CD14-positive monocyte (primary cell): ENCODE results near the gene AGPAT3. TPM values are rescaled to one million over a fixed set of nuclear protein-coding genes. Genes with fewer than 3 reads are reported as not detected.
A peak's percentile ranks its signal among the peaks of the same experiment; 100 is the strongest.

Source experiments
- DNase-seq, 3 donors: peaks; one replicate each; pipeline ENCODE4 v3.0.0-alpha.2; 2011 to 2022
- H2AFZ ChIP-seq: 2 replicates; pipeline ENCODE4 v1.6.0; 2012; ENCODE audit warnings: mild to moderate bottlenecking, low read depth, low read length, inconsistent platforms; ENCODE audit not compliant: insufficient read depth, poor library complexity, severe bottlenecking
- H3K27ac ChIP-seq, 2 donors: 1 replicate in 1 of 2; 2 replicates in 1 of 2; pipeline ENCODE4 v1.5.1; 2012 to 2013; ENCODE audit warnings: low read length in 2 of 2, control low read depth in 1 of 2, inconsistent platforms in 1 of 2, low read depth in 1 of 2, mild to moderate bottlenecking in 1 of 2
- H3K27me3 ChIP-seq, 2 donors: one replicate each; pipeline versions ENCODE4 v1.6.0 to v1.6.1; 2011 to 2013; ENCODE audit warnings: low read length in 2 of 2; ENCODE audit not compliant: control insufficient read depth in 2 of 2, insufficient read depth in 2 of 2
- H3K36me3 ChIP-seq, 2 donors: replicated peaks in 1 of 2; 1 replicate in 1 of 2; 2 replicates in 1 of 2; pipeline versions ENCODE4 v1.5.1 to v1.6.1; 2012 to 2013; ENCODE audit warnings: low read length in 2 of 2, control low read depth in 1 of 2, inconsistent platforms in 1 of 2, mild to moderate bottlenecking in 1 of 2; ENCODE audit not compliant: insufficient read depth in 2 of 2, control insufficient read depth in 1 of 2
- H3K4me1 ChIP-seq, 2 donors: 1 replicate in 1 of 2; 2 replicates in 1 of 2; pipeline versions ENCODE4 v1.5.1 to v1.6.1; 2012 to 2013; ENCODE audit warnings: low read length in 2 of 2, control low read depth in 1 of 2, inconsistent platforms in 1 of 2, mild to moderate bottlenecking in 1 of 2, moderate library complexity in 1 of 2; ENCODE audit not compliant: insufficient read depth in 2 of 2, control insufficient read depth in 1 of 2
- H3K4me2 ChIP-seq: replicated peaks from 2 replicates; pipeline ENCODE3; 2012; ENCODE audit warnings: low read length, moderate library complexity, mild to moderate bottlenecking; ENCODE audit not compliant: poor library complexity, severe bottlenecking; ENCODE audit errors: extremely low read depth
- H3K4me3 ChIP-seq, 3 experiments: fragments of 200-600 bp in 1 of 3; sonication (generic) in 1 of 3; replicated peaks in 1 of 3; 1 replicate in 2 of 3; 2 replicates in 1 of 3; pipeline ENCODE4 v1.5.1; 2011 to 2013; ENCODE audit warnings: low read length in 3 of 3, mild to moderate bottlenecking in 3 of 3, control low read depth in 2 of 3, low read depth in 2 of 3, inconsistent platforms in 1 of 3, moderate library complexity in 1 of 3
- H3K79me2 ChIP-seq: 2 replicates; pipeline ENCODE4 v1.6.0; 2012; ENCODE audit warnings: mild to moderate bottlenecking, control low read depth, inconsistent platforms, low read length, moderate library complexity; ENCODE audit not compliant: insufficient read depth
- H3K9ac ChIP-seq: 2 replicates; pipeline ENCODE4 v1.6.0; 2017; ENCODE audit warnings: low read length, mild to moderate bottlenecking; ENCODE audit not compliant: insufficient read depth, poor library complexity, severe bottlenecking
- H3K9me3 ChIP-seq, 2 donors: replicated peaks in 1 of 2; 1 replicate in 1 of 2; 2 replicates in 1 of 2; pipeline versions ENCODE4 v1.5.1 to v1.6.1; 2012 to 2013; ENCODE audit warnings: low read length in 2 of 2, control low read depth in 1 of 2; ENCODE audit not compliant: control insufficient read depth in 1 of 2, insufficient read depth in 1 of 2
- H4K20me1 ChIP-seq: 2 replicates; pipeline ENCODE4 v1.6.0; 2012; ENCODE audit warnings: mild to moderate bottlenecking, low read length, control low read depth, moderate library complexity; ENCODE audit not compliant: insufficient read depth
- H3K27ac Mint-ChIP-seq, 7 donors: one replicate each; pipeline ENCODE4 v1.8.0; 2020; ENCODE audit warnings: mild to moderate bottlenecking in 7 of 7, mixed read lengths in 7 of 7, moderate library complexity in 6 of 7, inconsistent platforms in 2 of 7
- H3K27me3 Mint-ChIP-seq, 3 donors: one replicate each; pipeline ENCODE4 v1.8.0; 2021 to 2022; ENCODE audit warnings: low read depth in 3 of 3, mild to moderate bottlenecking in 3 of 3, mixed read lengths in 3 of 3, moderate library complexity in 3 of 3, inconsistent platforms in 1 of 3
- H3K36me3 Mint-ChIP-seq, 2 donors: one replicate each; pipeline ENCODE4 v1.8.0; 2020; ENCODE audit warnings: mixed read lengths in 2 of 2, inconsistent platforms in 1 of 2, mild to moderate bottlenecking in 1 of 2
- H3K4me1 Mint-ChIP-seq: one replicate; pipeline ENCODE4 v1.8.0; 2020; ENCODE audit warnings: mild to moderate bottlenecking, mixed read lengths
- H3K4me3 Mint-ChIP-seq, 2 donors: one replicate each; pipeline ENCODE4 v1.8.0; 2020; ENCODE audit warnings: mild to moderate bottlenecking in 2 of 2, mixed read lengths in 2 of 2, moderate library complexity in 1 of 2
- H3K9me3 Mint-ChIP-seq, 7 donors: one replicate each; pipeline ENCODE4 v1.8.0; 2020 to 2022; ENCODE audit warnings: mixed read lengths in 7 of 7, mild to moderate bottlenecking in 6 of 7, moderate library complexity in 6 of 7, inconsistent platforms in 2 of 7
- CTCF ChIP-seq: fragments of 200-600 bp; IDR thresholded peaks from one replicate; pipeline ENCODE4 v1.8.0; 2022; ENCODE audit warnings: antibody characterized with exemption, mild to moderate bottlenecking
- WGBS: methylation state at CpG from one replicate; pipeline ENCODE4 v1.1.5; 2013; ENCODE audit warnings: missing lambda C conversion rate; ENCODE audit not compliant: insufficient coverage; 5-methylcytosine and 5-hydroxymethylcytosine counted together
- intact Hi-C, 2 donors: fragments of 100-400 bp; cut with micrococcal nuclease; formaldehyde crosslinking; loops; one replicate each; pipeline versions ENCODE4 v1.15.0 to v1.15.1; 2023
- polyA plus RNA-seq, 3 donors: library from polyadenylated mRNA; depleted of rRNA in 1 of 3; unstranded in 2 of 3; stranded (reverse) in 1 of 3; fragments of 300-500 nt in 2 of 3; fragments of >200 nt in 1 of 3; fragmentation: Illumina TruSeq in 2 of 3; gene quantifications; 1 replicate in 2 of 3; 2 replicates in 1 of 3; pipeline ENCODE4 v1.2.3, GENCODE V29; 2012 to 2021

AGPAT3 gene
- polyA plus RNA-seq, 3 donors: 24.9 to 49.3 (median 26.2) TPM

GRCh38 chr21:43905726-43906455, 40.9 kb downstream of the AGPAT3 start:
- DNase-seq: no peak
- Histone ChIP-seq H2AFZ (no peak overlapping the region), H3K4me1 (no peaks in the 10 kb centered on the region), H3K27ac (no peak overlapping the region), H3K79me2 (peaks cover 59% of the 10 kb centered on the region), H3K27me3 (no peaks in the 10 kb centered on the region), H3K36me3 (peaks cover 33 to 84% of the 10 kb centered on the region in 2 donors), H3K4me2 (no peak overlapping the region), H4K20me1 (peaks cover 97% of the 10 kb centered on the region), H3K9ac (no peak overlapping the region), H3K9me3 (no peaks in the 10 kb centered on the region), H3K4me3 (no peak overlapping the region)
- Mint-ChIP-seq H3K27me3 (peaks cover 0 to 2% (median 2%) of the 10 kb centered on the region in 3 donors), H3K27ac (peak overlapping the region in 2 of 7 donors; percentile 39 to 53), H3K36me3 (peaks cover 54 to 82% of the 10 kb centered on the region in 2 donors), H3K4me3 (peak overlapping the region in 1 of 2 donors; percentile 2), H3K9me3 (no peaks in the 10 kb centered on the region), H3K4me1 (peaks cover 9% of the 10 kb centered on the region)
- 92% methylated on average over 15 of the region's 16 CpGs for WGBS
- TF ChIP-seq CTCF: no peak
- intact Hi-C loops: no loop called here

GRCh38 chr21:43906585-43907370, 41.8 kb downstream of the AGPAT3 start:
- no peak overlapping the region for H2AFZ ChIP-seq
- no peak overlapping the region for H3K9ac ChIP-seq
- peaks cover 97% of the 10 kb centered on the region for H4K20me1 ChIP-seq
- peaks cover 59% of the 10 kb centered on the region for H3K79me2 ChIP-seq
- peaks cover 36 to 86% of the 10 kb centered on the region in 2 donors for H3K36me3 ChIP-seq
- Mint-ChIP-seq H3K4me3 (no peak overlapping the region), H3K36me3 (peaks cover 60 to 81% of the 10 kb centered on the region in 2 donors), H3K9me3 (peaks cover 0 to 2% (median under 1%) of the 10 kb centered on the region in 7 donors), H3K27ac (no peak overlapping the region), H3K27me3 (peaks cover 0 to 3% (median 2%) of the 10 kb centered on the region in 3 donors), H3K4me1 (peaks cover 16% of the 10 kb centered on the region)
- no peak for TF ChIP-seq CTCF
- H3K27ac ChIP-seq: no peak overlapping the region
- peaks cover 2 to 5% of the 10 kb centered on the region in 2 donors for H3K9me3 ChIP-seq
- no peak overlapping the region for H3K4me3 ChIP-seq
- WGBS: 97% methylated on average over 25 of the region's 26 CpGs
- no peaks in the 10 kb centered on the region for H3K4me1 ChIP-seq
- no peak for DNase-seq
- H3K4me2 ChIP-seq: no peak overlapping the region
- H3K27me3 ChIP-seq: no peaks in the 10 kb centered on the region
- intact Hi-C loops: no loop called here
